RWPE2 (cell line): ENCODE data around the gene CRADD.
A peak's percentile ranks its signal among the peaks of the same experiment; 100 is the strongest.
"Not testable (repeated sequence)": the region's sequence is repeated elsewhere in the genome, so short reads cannot be mapped to it uniquely, and the experiment has no call there.

ENCODE experiments used
- ATAC-seq: fragments of 200-7000 bp; cut with Tn5 transposase; 3 replicates; pipeline ENCODE4 v1.9.1; 2021; ENCODE audit warnings: low read depth
- DNase-seq: peaks from one replicate; pipeline ENCODE4 v3.0.0-alpha.2; 2020; ENCODE audit warnings: low spot score
- H3K27ac ChIP-seq: fragments of 450-650 bp; 2 replicates; pipeline ENCODE4 v1.5.1; 2017; ENCODE audit warnings: mild to moderate bottlenecking; ENCODE audit not compliant: poor library complexity, severe bottlenecking
- H3K27me3 ChIP-seq: fragments of 250-450 bp; sonication (Bioruptor Pico); 2 replicates; pipeline ENCODE4 v1.5.1; 2021; ENCODE audit warnings: mild to moderate bottlenecking, moderate library complexity; ENCODE audit not compliant: insufficient read depth, poor library complexity, severe bottlenecking
- H3K36me3 ChIP-seq: fragments of 250-450 bp; sonication (Bioruptor Pico); 2 replicates; pipeline ENCODE4 v1.5.1; 2020; ENCODE audit warnings: low read depth, mild to moderate bottlenecking, moderate library complexity
- H3K4me1 ChIP-seq: fragments of 250-450 bp; sonication (Bioruptor Pico); 2 replicates; pipeline ENCODE4 v1.5.1; 2021; ENCODE audit warnings: mild to moderate bottlenecking, moderate library complexity; ENCODE audit not compliant: insufficient read depth, poor library complexity, severe bottlenecking
- H3K4me3 ChIP-seq: fragments of 250-450 bp; sonication (Bioruptor Pico); 2 replicates; pipeline ENCODE4 v1.5.1; 2021; ENCODE audit warnings: mild to moderate bottlenecking, moderate library complexity; ENCODE audit not compliant: severe bottlenecking
- H3K9me3 ChIP-seq: fragments of 250-450 bp; sonication (Bioruptor Pico); 2 replicates; pipeline ENCODE4 v1.5.1; 2021; ENCODE audit warnings: mild to moderate bottlenecking, moderate library complexity; ENCODE audit not compliant: severe bottlenecking
- TF ChIP-seq, protein P1 (sequence below): fragments of 450-650 bp; IDR thresholded peaks from one replicate; pipeline ENCODE4 v1.5.1; 2017; ENCODE audit warnings: mild to moderate bottlenecking, moderate library complexity; ENCODE audit not compliant: poor library complexity, severe bottlenecking

Gene CRADD

DNA sequence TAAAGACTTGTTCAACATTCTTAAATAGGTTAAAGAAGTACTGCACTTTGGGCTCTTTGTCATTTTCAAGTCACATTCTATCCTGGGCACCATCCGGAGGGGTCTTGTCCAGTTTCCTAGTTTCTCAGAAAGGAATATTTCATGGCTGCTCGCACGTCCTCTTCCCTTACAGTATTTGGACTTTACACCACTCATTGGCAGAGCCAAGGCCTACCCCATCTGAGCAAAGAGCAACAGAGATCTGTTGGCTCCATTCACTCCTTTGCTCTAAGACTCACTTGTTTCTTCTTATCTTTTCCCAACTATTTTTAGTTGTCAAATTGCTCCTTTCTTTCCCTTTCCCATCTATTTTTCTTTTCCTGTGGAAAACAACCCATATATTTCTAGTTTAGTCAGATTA lies 118.2 kb downstream of the CRADD start:
- Histone ChIP-seq H3K27ac (no peak overlapping the region), H3K27me3 (no peaks in the 10 kb centered on the region), H3K36me3 (no peaks in the 10 kb centered on the region), H3K9me3 (no peaks in the 10 kb centered on the region), H3K4me3 (no peak overlapping the region), H3K4me1 (peaks cover 24% of the 10 kb centered on the region)
- ATAC-seq: no peak
- TF ChIP-seq, protein P1, sequence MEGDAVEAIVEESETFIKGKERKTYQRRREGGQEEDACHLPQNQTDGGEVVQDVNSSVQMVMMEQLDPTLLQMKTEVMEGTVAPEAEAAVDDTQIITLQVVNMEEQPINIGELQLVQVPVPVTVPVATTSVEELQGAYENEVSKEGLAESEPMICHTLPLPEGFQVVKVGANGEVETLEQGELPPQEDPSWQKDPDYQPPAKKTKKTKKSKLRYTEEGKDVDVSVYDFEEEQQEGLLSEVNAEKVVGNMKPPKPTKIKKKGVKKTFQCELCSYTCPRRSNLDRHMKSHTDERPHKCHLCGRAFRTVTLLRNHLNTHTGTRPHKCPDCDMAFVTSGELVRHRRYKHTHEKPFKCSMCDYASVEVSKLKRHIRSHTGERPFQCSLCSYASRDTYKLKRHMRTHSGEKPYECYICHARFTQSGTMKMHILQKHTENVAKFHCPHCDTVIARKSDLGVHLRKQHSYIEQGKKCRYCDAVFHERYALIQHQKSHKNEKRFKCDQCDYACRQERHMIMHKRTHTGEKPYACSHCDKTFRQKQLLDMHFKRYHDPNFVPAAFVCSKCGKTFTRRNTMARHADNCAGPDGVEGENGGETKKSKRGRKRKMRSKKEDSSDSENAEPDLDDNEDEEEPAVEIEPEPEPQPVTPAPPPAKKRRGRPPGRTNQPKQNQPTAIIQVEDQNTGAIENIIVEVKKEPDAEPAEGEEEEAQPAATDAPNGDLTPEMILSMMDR: no peak
- DNase-seq: no peak

DNA sequence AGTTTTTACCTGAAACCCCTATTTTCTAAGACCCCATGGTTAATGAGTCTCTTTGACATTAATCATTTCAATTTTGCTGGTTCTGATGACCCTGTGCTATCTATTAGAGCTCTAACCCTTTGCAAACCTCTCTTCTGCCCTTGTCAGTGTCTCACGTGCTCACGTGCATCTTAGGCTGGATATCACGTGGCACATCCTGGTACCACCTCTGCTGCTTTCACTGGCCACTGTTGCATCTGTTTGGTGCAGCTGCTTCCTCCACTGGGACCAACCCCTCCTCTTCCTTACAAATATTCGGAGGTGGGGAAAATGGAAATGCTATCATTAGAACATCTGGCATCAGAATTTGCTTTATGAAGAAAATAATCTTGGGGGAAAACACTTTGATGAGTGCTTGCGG lies 119.6 kb downstream of the CRADD start:
- TF ChIP-seq, protein P1: no peak

DNA sequence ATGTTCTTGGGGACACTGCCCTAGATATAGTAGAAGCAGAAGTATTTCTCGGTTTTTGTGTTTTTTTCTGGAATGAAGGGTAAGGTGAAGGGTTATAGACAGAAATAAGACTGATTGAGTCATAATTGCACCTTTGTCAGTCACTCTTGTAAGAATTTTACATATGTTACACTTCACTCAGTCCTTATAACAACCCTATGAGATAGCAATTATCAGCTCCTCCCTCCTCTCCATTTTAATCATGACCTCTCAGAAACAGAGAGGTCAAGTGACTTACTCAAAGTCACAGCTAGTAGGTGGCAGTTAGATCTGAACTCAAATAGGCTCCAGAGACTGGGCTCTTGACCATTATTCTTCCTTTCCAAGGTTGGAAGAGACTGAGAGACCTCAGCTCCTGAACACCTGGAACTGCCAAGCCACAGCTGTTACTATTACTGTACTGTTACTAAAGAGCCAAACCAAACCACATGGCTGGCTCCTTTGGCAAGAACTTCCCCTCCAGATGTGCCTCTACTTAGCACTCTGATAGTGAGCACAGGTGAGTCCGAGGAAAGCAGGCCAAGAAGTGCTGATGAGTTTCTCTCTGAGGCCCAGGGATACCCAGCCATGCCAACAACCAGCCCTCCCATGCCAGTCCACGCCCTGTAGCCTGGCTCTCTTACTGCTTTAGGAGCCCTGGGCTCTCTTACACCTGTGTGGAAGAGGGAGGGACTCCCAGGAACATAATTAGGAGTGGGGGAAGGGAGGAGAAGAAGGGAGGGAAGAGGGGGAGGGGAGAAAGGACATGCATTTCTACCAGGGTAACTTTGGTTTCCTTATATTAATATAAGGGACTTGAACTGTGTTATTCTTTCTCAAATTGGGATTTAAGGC lies 121.3 kb downstream of the CRADD start:
- no peaks in the 10 kb centered on the region for H3K36me3 ChIP-seq
- H3K4me3 ChIP-seq: no peak overlapping the region
- no peaks in the 10 kb centered on the region for H3K9me3 ChIP-seq
- TF ChIP-seq, protein P1: no peak
- peak overlapping the region; percentile 79 for H3K27ac ChIP-seq
- ATAC-seq: peak; percentile 29; the same call in 1 of the 3 replicates
- DNase-seq: no peak
- peaks cover 23% of the 10 kb centered on the region for H3K4me1 ChIP-seq
- no peaks in the 10 kb centered on the region for H3K27me3 ChIP-seq

More for the DNA sequence above, 119.6 kb downstream of the CRADD start:
- DNase-seq (no peak), ATAC-seq (no peak)
- Histone ChIP-seq H3K27ac (no peak overlapping the region), H3K4me1 (peaks cover 14% of the 10 kb centered on the region), H3K9me3 (no peaks in the 10 kb centered on the region), H3K27me3 (no peaks in the 10 kb centered on the region), H3K4me3 (no peak overlapping the region), H3K36me3 (no peaks in the 10 kb centered on the region)

DNA sequence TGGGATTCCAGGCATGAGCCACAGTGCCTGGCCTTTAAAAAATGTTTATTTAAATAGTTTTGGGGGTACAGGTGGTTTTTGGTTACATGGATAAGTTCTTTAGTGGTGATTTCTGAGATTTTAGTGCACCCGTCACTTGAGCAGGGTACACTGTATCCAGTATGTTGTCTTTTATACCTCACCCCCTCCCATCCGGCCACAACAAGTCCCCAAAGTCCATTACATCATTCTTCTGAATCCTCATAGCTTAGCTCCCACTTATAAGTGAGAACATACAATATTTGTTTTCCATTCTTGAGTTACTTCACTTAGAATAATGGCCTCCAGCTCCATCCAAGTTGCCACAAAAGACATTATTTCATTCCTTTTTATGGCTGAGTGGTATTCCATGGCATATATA lies 124.5 kb downstream of the CRADD start:
- H3K9me3 ChIP-seq: not testable (repeated sequence)

DNA sequence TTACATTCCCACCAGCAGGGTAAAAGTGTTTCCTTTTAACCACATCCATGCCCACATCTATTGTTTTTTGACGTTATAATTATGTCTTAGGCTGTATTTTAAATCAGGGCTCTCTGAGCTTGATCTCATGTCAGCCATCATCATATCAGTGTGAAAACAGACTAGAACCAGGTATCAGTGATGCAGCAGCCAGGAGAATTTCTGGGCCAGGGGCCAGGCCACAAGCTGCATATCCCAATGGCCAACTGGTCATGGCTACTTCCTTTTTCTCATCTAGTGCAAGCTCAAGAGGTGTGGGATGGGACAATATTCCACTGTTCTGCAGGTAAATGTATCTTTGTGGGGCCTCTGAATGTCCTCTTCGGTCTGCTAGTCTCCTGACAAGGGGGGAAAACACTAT lies 125.1 kb downstream of the CRADD start:
- Histone ChIP-seq H3K36me3 (no peaks in the 10 kb centered on the region), H3K9me3 (no peaks in the 10 kb centered on the region), H3K4me1 (peaks cover 41% of the 10 kb centered on the region), H3K27me3 (no peaks in the 10 kb centered on the region), H3K27ac (peak overlapping the region; percentile 79), H3K4me3 (no peak overlapping the region)
- DNase-seq (no peak), ATAC-seq (no peak)
- TF ChIP-seq, protein P1: no peak

More for the DNA sequence above, 124.5 kb downstream of the CRADD start:
- not testable (repeated sequence) for H3K36me3 ChIP-seq, DNase-seq, H3K4me3 ChIP-seq, ATAC-seq, H3K27me3 ChIP-seq, H3K27ac ChIP-seq
- H3K4me1 ChIP-seq: peaks cover 41% of the 10 kb centered on the region
